A549 (cell line): ENCODE measurements around the gene CYP4F11.

Source experiments
- KDM5A ChIP-seq: fragments of 200-600 bp; sonication (generic); IDR thresholded peaks from 2 replicates; pipeline ENCODE4 v1.6.1; 2016; ENCODE audit warnings: antibody characterized with exemption, mild to moderate bottlenecking
- TF ChIP-seq, protein P1 (sequence below): fragments of >200 bp; sonication (Bioruptor Twin); formaldehyde crosslinking; IDR thresholded peaks from 3 replicates; pipeline ENCODE4 v1.5.1; 2016

GRCh38 chr19:15937771-15938170, 3.4 kb upstream of the CYP4F11 start:
- TF ChIP-seq, protein P1, sequence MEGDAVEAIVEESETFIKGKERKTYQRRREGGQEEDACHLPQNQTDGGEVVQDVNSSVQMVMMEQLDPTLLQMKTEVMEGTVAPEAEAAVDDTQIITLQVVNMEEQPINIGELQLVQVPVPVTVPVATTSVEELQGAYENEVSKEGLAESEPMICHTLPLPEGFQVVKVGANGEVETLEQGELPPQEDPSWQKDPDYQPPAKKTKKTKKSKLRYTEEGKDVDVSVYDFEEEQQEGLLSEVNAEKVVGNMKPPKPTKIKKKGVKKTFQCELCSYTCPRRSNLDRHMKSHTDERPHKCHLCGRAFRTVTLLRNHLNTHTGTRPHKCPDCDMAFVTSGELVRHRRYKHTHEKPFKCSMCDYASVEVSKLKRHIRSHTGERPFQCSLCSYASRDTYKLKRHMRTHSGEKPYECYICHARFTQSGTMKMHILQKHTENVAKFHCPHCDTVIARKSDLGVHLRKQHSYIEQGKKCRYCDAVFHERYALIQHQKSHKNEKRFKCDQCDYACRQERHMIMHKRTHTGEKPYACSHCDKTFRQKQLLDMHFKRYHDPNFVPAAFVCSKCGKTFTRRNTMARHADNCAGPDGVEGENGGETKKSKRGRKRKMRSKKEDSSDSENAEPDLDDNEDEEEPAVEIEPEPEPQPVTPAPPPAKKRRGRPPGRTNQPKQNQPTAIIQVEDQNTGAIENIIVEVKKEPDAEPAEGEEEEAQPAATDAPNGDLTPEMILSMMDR, result no peak
- no peak for TF ChIP-seq KDM5A
